ACC112 (cell line): Measurements from ENCODE around the gene CCDC78.

ENCODE experiments used
- H2AFZ ChIP-seq: fragments of 200-600 bp; sonication (generic); one replicate; pipeline ENCODE4 v1.6.0; 2017; ENCODE audit warnings: antibody characterized with exemption, low read length; ENCODE audit not compliant: unreplicated experiment
- H3K27ac ChIP-seq: fragments of 200-600 bp; sonication (generic); 2 replicates; pipeline ENCODE4 v1.5.1; 2014; ENCODE audit warnings: low read depth, mild to moderate bottlenecking, antibody characterized with exemption, low read length, moderate library complexity
- H3K27me3 ChIP-seq: fragments of 200-600 bp; sonication (generic); 2 replicates; pipeline ENCODE4 v1.6.1; 2014; ENCODE audit warnings: mild to moderate bottlenecking, antibody characterized with exemption, low read length, moderate library complexity, mixed read lengths; ENCODE audit not compliant: insufficient read depth
- H3K36me3 ChIP-seq: fragments of 200-600 bp; sonication (generic); 2 replicates; pipeline ENCODE4 v1.6.1; 2016; ENCODE audit warnings: mild to moderate bottlenecking, antibody characterized with exemption, low read length, moderate library complexity, mixed read lengths; ENCODE audit not compliant: insufficient read depth
- H3K4me1 ChIP-seq: fragments of 200-600 bp; sonication (generic); one replicate; pipeline ENCODE4 v1.6.1; 2016; ENCODE audit warnings: low read length, mixed read lengths; ENCODE audit not compliant: insufficient read depth, unreplicated experiment, control insufficient read depth
- H3K4me3 ChIP-seq: fragments of 200-600 bp; sonication (generic); 2 replicates; pipeline ENCODE4 v1.5.1; 2014; ENCODE audit warnings: mild to moderate bottlenecking, low read depth, low read length
- H3K79me2 ChIP-seq: fragments of 200-600 bp; sonication (generic); one replicate; pipeline ENCODE4 v1.6.0; 2016; ENCODE audit warnings: low read length; ENCODE audit not compliant: control insufficient read depth, unreplicated experiment, insufficient read depth

The CCDC78 gene

DNA sequence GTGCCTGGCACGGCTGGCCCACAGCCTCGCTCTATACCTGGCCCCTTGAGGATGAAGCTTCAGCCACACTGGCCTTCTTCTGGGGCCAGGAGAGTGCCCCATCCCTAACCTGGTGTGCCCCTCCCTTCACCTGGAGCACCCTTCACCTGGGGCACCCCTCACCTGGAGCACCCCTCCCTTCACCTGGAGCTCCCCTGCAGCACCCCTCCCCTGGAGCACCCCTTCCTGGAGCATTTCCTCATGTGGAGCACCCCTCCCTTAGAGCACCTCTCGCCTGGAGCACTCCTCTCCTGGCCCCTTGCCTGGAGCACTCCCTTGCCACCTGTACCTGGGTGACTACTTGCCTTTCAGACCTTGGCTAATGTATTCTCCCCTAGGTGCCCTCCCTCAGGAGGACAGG lies 18.2 kb downstream of the CCDC78 start:
- Histone ChIP-seq H2AFZ (no peak overlapping the region), H3K27me3 (peaks cover 58% of the 10 kb centered on the region), H3K79me2 (no peaks in the 10 kb centered on the region), H3K4me3 (no peak overlapping the region), H3K4me1 (peaks cover 10% of the 10 kb centered on the region), H3K36me3 (no peaks in the 10 kb centered on the region), H3K27ac (no peak overlapping the region)

DNA sequence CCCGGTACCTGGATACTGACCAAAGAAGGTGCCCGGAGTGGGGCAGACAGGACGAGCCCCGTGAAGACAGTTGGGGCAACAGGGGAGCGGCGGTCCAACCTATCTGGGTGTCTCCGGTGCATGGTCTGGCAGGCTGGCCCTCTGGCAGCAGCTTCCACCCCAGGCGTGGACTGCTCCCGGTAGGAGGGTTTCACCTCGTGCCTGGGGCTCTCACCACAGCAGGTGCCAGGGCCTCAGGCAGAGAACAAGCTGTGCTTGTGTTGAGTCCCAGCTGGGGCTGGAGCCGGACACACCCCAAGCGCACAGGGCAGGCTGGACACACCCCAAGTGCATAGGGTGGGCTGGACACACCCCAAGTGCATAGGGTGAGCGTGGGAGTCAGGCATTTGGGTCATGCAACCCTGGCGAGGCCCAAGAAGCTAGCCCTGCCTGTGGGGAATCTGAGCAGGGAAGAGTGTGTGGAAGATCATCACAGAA lies 19.1 kb downstream of the CCDC78 start:
- Histone ChIP-seq H3K36me3 (no peaks in the 10 kb centered on the region), H3K4me3 (no peak overlapping the region), H3K27ac (no peak overlapping the region), H3K79me2 (no peaks in the 10 kb centered on the region), H3K27me3 (peaks cover 67% of the 10 kb centered on the region), H2AFZ (no peak overlapping the region), H3K4me1 (peaks cover 10% of the 10 kb centered on the region)

DNA sequence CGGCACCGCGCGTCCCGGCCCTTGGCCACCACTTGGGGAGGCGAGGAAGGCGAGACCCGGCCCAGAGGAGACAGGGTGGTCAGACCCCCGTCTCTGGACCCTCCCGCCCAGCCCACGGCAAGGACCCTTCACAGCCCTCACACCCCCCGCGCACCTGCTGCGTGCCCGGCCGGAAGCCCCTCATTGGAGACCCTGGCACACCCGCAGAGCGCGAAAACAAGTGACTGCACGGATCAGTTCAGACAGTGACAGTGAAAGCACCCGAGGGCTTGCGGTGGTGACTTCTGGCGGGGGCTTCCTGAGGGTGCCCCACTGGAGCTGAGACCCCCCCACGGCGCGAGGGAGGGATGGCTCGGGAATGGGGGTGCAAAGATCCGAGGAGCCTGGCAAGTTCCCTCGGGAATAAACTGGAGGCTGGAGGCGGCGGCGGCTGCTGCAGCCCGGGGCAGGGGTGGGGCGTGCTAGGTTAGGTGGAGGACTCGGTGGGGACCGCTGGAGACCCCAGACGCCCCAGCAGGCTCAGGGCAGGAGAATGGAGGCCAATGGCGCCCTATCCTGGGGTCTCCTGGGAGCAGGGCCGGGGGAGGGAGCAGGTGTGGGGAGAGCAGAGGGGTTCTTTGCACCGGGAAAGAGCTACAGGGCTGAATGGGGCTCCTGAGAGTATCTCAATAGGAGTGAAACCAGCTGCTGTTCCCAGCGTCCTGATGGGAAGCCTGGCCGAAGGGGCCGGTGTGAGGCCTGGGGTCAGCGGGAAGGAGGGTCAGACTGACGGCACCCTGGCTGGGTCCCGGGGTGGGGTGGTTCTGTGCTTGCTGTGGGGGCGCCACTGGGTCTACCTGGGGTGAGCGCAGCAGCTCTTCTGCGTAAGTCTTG lies 19.8 kb downstream of the CCDC78 start:
- Histone ChIP-seq H3K36me3 (no peaks in the 10 kb centered on the region), H3K4me1 (peaks cover 10% of the 10 kb centered on the region), H3K79me2 (no peaks in the 10 kb centered on the region), H3K27ac (no peak overlapping the region), H3K4me3 (no peak overlapping the region), H3K27me3 (peaks cover 74% of the 10 kb centered on the region), H2AFZ (no peak overlapping the region)

DNA sequence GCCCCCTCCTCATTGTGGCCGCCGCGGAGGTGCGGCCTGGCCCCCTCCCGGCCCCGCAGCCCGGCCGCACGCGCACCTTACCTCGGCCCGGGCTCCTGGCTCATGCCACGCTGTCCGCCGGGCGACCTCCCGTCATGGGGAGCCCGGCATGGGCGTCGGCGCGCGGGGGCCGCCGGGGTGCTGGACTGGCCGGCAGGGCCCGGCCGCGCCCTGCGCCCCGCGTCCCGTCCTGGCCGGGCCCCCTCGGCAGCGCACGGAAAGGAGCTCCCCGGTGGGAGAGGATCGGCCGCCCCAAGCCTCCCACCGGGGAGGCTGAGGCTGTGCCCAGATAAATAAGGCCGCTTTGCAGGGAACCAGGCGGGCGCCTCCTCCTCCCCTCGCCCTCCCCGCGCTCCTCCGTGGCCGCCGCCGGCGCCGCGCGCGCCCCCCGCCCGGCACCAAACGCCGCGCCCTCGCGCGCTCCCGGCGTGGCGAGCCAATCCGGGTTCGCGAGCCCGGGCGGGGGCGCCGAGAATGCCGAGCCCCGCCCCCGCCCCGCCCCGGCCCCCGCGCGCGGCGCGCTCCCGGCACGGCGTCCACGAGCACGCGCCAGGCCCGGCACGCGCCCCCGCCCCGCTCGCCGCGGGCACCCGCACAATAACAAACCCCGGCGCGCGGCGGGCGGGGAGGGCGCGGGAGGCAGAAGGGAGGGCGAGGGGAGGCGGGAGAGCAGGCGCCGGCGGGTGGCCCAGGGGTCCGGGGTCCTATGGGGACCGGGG lies 20.6 kb downstream of the CCDC78 start, which contains the start of gene FBXL16:
TSS of gene FBXL16 (minus strand) at position 371 of the 758 bp plus-strand sequence. CDS start 8,396 bp downstream, outside the sequence.
- Histone ChIP-seq H3K4me1 (peaks cover 10% of the 10 kb centered on the region), H3K27ac (no peak within 1 kb of the TSS), H3K27me3 (peaks cover 75% of the 10 kb centered on the region), H2AFZ (no peak within 1 kb of the TSS), H3K36me3 (no peaks in the 10 kb centered on the region), H3K79me2 (no peaks in the 10 kb centered on the region), H3K4me3 (no peak within 1 kb of the TSS; the same call in 1 of the 2 replicates)

DNA sequence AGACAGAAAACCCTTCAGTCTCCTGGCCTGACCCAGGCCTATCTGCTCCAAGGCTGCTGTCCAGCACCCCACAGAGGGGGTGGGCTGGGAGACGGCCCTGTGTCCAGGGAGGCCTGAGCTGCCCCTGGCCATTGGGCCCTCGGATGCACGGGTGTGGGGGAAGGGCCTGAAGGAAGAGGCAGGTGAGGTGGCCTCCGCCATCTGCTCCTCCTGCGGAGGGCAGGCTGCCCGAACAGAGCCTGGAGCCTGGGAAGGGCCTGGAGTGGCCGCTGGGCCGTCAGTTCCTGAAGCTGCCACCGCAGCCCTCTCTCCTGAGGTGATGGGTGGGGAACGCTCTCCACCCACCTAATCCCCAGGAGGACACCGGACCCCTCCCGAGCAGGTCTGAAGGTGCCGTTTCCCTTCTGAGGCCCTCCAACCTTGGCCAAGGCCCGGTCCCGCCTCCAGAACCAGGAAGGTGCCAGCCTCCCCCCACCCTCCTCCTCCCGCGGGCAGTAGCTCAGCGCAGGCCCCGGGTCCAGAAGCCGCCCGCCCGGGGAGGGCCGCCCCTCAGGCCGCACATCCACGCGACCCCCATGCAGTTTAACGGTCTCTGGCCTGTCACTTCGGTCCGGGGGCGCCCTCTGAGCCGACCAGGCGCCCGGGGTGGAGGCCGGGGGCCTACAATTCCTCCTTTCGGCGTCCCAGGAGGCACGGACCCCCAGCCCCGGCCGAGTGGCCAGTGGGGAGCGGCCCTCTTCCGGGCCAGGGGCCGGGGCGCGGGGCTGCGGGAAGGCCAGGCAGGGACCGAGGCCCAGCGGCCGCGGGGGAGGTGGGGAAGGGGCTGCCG lies 21.5 kb downstream of the CCDC78 start:
- H3K79me2 ChIP-seq, result no peaks in the 10 kb centered on the region
- no peak overlapping the region for H3K4me3 ChIP-seq
- peaks cover 2% of the 10 kb centered on the region for H3K4me1 ChIP-seq
- H3K27me3 ChIP-seq, result peaks cover 77% of the 10 kb centered on the region
- H3K36me3 ChIP-seq, result no peaks in the 10 kb centered on the region
- no peak overlapping the region for H2AFZ ChIP-seq
- no peak overlapping the region for H3K27ac ChIP-seq

DNA sequence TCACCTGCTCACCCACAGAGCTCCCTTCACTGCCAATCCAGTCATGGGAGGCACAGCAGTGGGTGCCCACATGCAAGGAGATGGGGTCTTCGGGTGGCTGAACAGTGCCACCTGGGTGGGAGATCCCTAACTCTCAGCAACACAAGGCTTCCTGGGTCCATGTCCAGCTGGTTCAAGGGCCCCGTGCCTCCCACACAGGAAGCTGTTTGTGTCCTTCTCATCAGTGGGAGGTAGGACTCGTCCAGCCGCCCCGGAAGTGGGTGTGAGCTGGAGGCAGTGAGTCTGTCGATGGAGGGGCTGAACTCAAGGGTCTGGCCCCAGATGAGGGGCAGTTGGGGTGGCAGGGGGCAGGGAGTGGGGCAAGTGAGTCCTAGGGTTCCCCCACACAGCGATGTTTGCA lies 22.2 kb downstream of the CCDC78 start:
- Histone ChIP-seq H3K27ac (no peak overlapping the region), H3K27me3 (peaks cover 81% of the 10 kb centered on the region), H3K79me2 (no peaks in the 10 kb centered on the region)

DNA sequence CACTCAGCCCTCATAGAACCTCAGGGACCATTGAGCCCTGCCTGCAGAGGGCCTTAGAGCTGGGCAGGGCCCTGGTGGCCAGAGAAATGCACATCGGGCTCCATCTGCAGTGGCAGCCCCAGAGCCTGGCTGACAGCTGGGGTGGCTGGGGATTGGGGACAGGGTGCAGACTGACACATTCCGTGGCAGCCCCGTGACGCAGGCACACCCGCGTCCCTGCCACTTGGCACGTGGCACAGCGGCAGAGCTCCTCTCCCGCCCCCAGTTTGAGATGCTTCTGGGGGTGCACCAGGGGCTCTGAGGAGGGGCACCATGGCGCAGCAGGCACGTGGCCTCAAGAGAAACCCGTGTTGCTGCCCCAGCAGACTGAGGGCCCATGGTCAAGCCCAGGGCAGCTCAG lies 22.8 kb downstream of the CCDC78 start:
- H3K27me3 ChIP-seq, result peaks cover 82% of the 10 kb centered on the region
- no peaks in the 10 kb centered on the region for H3K36me3 ChIP-seq
- H2AFZ ChIP-seq, result no peak overlapping the region
- H3K27ac ChIP-seq, result no peak overlapping the region
- no peak overlapping the region for H3K4me3 ChIP-seq
- H3K4me1 ChIP-seq, result no peaks in the 10 kb centered on the region
- no peaks in the 10 kb centered on the region for H3K79me2 ChIP-seq

More for the DNA sequence above, 22.2 kb downstream of the CCDC78 start:
- H3K36me3 ChIP-seq, result no peaks in the 10 kb centered on the region
- H2AFZ ChIP-seq, result no peak overlapping the region
- no peaks in the 10 kb centered on the region for H3K4me1 ChIP-seq
- H3K4me3 ChIP-seq, result no peak overlapping the region

DNA sequence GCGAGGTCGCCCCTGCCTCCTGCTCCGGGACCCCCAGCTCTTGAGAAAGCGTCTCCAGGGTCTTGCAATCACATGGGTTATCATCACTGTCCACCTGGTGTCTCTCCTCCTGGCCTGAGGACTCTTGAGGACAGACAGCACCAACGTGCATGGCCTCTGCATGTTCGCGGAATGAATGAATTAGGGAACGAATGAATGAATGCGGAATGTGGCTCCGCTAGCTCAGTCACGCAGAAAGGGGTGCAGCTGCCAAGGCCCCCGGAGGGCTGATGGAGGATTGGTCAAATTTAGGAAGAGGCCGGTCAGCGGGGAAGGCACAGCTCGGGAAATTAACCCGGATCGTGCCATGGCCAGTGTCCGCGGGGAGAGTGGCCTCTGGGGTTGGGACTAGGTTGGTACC lies 23.9 kb downstream of the CCDC78 start:
- Histone ChIP-seq H3K79me2 (no peaks in the 10 kb centered on the region), H3K27ac (no peak overlapping the region), H2AFZ (no peak overlapping the region), H3K36me3 (no peaks in the 10 kb centered on the region), H3K4me1 (no peaks in the 10 kb centered on the region), H3K27me3 (peaks cover 78% of the 10 kb centered on the region), H3K4me3 (no peak overlapping the region)

DNA sequence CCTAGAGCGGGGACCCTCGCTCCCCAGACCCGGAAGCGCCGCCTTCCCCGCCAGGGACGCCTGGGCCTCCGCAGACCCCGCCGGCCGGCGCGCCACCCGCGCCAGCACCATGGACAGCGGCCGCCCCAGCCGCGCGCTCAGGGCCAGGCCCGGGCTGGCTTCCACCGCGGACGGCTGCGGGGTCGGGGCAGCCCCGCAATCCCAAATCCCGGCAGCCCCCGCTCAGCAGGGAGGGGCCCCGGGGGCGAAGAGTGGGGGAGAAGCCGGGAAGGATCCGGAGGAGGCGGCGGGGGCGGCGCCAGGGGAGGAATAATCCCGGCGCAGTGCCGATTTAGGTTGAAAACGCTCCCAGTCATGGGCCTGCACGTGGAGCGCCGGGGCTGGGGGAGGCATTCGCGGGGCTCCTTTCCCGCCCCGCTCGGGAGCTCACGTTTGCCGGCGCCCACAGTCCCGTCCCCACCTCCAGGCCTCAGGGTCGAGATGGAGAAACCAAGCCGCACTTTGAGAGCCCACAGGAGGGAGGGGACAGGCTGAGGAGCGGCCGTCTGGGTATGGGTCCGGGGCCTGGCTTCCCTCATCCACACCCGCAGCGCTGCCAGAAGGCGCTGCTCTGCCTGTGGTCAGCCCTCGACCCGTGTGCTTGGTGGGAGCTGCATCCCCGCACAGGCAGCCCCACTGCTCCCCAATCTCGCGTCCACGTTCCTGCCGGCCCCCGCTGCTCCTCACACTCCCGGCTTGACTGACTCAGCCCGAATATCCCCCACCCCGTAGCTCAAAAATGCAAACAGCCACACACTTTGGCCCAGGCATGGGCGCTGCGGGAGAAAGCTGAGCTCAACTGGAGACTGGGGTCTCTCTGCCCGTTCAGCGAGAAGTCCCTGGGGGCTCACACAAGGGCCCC lies 25.3 kb downstream of the CCDC78 start:
- Histone ChIP-seq H3K4me3 (no peak overlapping the region), H3K27me3 (peaks cover 69% of the 10 kb centered on the region), H3K36me3 (no peaks in the 10 kb centered on the region), H3K4me1 (no peaks in the 10 kb centered on the region), H3K79me2 (no peaks in the 10 kb centered on the region), H2AFZ (no peak overlapping the region), H3K27ac (no peak overlapping the region)
